Right atrium auricular region (tissue), 2 donors: ENCODE data around the gene FDPS. TPM values are rescaled to one million over a fixed set of nuclear protein-coding genes. Genes with fewer than 3 reads are reported as not detected.

Experiments
- DNase-seq: peaks from one replicate; pipeline ENCODE4 v3.0.0-alpha.2; 2019; ENCODE audit warnings: low spot score
- H3K27ac ChIP-seq, 2 donors: fragments of 200-600 bp; sonication (generic); 1 replicate in 1 of 2; 2 replicates in 1 of 2; pipeline ENCODE4 v1.5.1; 2016 to 2019
- H3K27me3 ChIP-seq, 2 donors: fragments of 200-600 bp; sonication (generic); one replicate each; pipeline versions ENCODE4 v1.5.1 to v1.6.0; 2017 to 2019
- H3K36me3 ChIP-seq: fragments of 200-600 bp; sonication (generic); one replicate; pipeline ENCODE4 v1.5.1; 2016
- H3K4me1 ChIP-seq, 2 donors: fragments of 200-600 bp; sonication (generic); one replicate each; pipeline versions ENCODE4 v1.5.1 to v1.6.0; 2017 to 2019
- H3K4me3 ChIP-seq, 2 donors: fragments of 200-600 bp; sonication (generic); 1 replicate in 1 of 2; 2 replicates in 1 of 2; pipeline ENCODE4 v1.5.1; 2017 to 2019; ENCODE audit warnings: mild to moderate bottlenecking in 1 of 2, moderate library complexity in 1 of 2
- H3K9me3 ChIP-seq, 2 donors: fragments of 200-600 bp; sonication (generic); one replicate each; pipeline ENCODE4 v1.5.1; 2019
- total RNA-seq, 2 donors: library from RNA; depleted of rRNA; stranded (reverse); fragments of >200 nt; gene quantifications; one replicate each; pipeline ENCODE4 v1.1.0, GENCODE V29; 2016
- TF ChIP-seq, protein P1 (sequence below), 2 donors: fragments of 200-600 bp; sonication (generic); IDR thresholded peaks; one replicate each; pipeline ENCODE4 v1.5.1; 2019; ENCODE audit warnings: antibody characterized with exemption in 2 of 2

The FDPS gene
- total RNA-seq, 2 donors from 2014 or later, result 65.3 to 73.1 TPM

DNA sequence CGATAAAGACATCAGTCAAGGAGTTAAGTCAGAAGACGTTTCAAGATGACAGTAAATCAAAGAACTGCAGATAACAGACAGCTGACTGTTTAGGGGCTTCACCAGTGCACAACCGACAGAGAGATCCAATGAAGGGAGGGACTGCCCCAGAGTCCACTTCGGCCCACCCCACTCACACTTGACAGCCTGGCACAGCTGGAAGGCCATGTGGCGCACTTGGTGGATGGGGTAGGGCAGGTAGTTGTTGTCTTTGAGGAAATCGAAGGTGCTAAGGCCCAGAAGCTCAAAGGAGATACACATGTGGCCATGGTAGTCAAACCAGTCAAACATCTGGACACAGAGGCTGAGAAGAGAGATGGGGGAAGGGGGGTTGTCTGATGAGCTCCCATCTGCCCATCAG lies 42.1 kb upstream of the FDPS start:
- Histone ChIP-seq H3K27ac (no peak overlapping the region), H3K36me3 (peaks cover 81% of the 10 kb centered on the region), H3K4me1 (peaks cover 0 to 25% of the 10 kb centered on the region in 2 donors), H3K4me3 (no peak overlapping the region), H3K27me3 (no peaks in the 10 kb centered on the region), H3K9me3 (no peaks in the 10 kb centered on the region)
- TF ChIP-seq, protein P1, sequence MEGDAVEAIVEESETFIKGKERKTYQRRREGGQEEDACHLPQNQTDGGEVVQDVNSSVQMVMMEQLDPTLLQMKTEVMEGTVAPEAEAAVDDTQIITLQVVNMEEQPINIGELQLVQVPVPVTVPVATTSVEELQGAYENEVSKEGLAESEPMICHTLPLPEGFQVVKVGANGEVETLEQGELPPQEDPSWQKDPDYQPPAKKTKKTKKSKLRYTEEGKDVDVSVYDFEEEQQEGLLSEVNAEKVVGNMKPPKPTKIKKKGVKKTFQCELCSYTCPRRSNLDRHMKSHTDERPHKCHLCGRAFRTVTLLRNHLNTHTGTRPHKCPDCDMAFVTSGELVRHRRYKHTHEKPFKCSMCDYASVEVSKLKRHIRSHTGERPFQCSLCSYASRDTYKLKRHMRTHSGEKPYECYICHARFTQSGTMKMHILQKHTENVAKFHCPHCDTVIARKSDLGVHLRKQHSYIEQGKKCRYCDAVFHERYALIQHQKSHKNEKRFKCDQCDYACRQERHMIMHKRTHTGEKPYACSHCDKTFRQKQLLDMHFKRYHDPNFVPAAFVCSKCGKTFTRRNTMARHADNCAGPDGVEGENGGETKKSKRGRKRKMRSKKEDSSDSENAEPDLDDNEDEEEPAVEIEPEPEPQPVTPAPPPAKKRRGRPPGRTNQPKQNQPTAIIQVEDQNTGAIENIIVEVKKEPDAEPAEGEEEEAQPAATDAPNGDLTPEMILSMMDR (IDR thresholded peaks at IDR 0.05), result no peak
- no peak for DNase-seq

DNA sequence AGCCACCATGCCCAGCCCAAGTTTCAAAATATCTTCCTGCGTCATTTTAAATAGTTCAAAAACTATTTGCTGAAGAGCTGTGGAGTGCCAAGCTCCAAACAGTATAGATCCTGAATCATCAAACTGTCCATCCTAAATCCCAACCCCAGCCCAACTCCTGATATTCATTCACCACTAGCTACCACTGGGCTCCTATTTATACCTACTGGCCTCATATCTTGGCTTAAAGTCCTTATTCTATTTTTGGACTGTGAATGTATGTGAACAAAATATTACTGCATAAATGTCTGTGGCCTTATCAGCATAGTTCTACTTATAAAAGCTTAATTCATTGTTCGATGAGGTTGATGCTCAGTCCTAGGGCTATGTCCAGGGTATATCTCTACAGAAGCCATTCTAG lies 41.3 kb upstream of the FDPS start:
- H3K27me3 ChIP-seq, result no peaks in the 10 kb centered on the region
- TF ChIP-seq, protein P1 (IDR thresholded peaks at IDR 0.05), result no peak
- peak overlapping the region in 1 of 2 donors; percentile 30 for H3K27ac ChIP-seq
- no peaks in the 10 kb centered on the region for H3K9me3 ChIP-seq
- H3K4me3 ChIP-seq, result no peak overlapping the region
- peaks cover 81% of the 10 kb centered on the region for H3K36me3 ChIP-seq
- H3K4me1 ChIP-seq, result peaks cover 0 to 30% of the 10 kb centered on the region in 2 donors
- no peak for DNase-seq

DNA sequence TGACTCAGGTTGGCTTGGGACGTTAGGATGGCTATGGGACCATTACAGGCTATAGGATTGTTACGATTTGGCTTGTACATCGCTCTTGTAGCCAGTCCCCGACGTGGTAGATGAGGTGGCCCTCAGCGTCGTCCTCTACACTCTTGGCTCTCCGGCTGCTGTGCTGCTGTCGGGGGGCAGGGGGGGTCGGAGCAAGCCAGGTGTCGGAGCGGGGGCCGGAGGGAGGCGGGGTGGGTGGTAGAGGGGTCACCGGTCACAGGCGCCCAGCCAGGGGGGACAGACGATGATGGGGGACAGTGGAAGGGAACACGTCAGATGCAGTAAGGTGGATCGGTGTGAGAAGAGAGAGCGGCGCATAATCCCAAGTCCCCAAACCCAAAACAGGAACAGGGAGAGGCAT lies 40.0 kb upstream of the FDPS start:
- no peak for DNase-seq
- no peaks in the 10 kb centered on the region for H3K27me3 ChIP-seq
- H3K27ac ChIP-seq, result no peak overlapping the region
- peaks cover 0 to 30% of the 10 kb centered on the region in 2 donors for H3K4me1 ChIP-seq
- peaks cover 74% of the 10 kb centered on the region for H3K36me3 ChIP-seq
- TF ChIP-seq, protein P1 (IDR thresholded peaks at IDR 0.05), result no peak
- no peak overlapping the region for H3K4me3 ChIP-seq
- no peaks in the 10 kb centered on the region for H3K9me3 ChIP-seq

DNA sequence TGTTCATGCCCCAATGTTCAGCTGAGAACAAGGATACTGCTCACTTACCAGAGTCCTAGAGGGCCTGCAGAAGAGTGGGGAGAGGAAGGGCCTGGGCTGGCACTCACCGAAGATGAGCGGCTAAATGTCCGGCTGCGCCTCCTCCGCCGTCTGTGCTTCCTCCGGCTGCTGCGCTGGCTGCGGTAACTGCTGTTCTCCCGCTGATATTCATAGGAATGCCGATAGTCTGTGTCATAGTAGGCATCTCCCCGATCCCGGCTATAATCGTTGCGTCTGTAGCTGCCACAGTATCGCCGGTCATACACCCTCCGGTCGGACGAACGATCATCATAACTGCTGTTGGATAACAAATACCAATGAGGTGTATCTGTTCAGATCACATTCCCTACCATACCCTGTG lies 39.3 kb upstream of the FDPS start:
- Histone ChIP-seq H3K36me3 (peaks cover 67% of the 10 kb centered on the region), H3K27me3 (no peaks in the 10 kb centered on the region), H3K4me3 (no peak overlapping the region), H3K9me3 (no peaks in the 10 kb centered on the region), H3K4me1 (peaks cover 0 to 34% of the 10 kb centered on the region in 2 donors), H3K27ac (no peak overlapping the region)
- TF ChIP-seq, protein P1 (IDR thresholded peaks at IDR 0.05), result no peak
- no peak for DNase-seq

DNA sequence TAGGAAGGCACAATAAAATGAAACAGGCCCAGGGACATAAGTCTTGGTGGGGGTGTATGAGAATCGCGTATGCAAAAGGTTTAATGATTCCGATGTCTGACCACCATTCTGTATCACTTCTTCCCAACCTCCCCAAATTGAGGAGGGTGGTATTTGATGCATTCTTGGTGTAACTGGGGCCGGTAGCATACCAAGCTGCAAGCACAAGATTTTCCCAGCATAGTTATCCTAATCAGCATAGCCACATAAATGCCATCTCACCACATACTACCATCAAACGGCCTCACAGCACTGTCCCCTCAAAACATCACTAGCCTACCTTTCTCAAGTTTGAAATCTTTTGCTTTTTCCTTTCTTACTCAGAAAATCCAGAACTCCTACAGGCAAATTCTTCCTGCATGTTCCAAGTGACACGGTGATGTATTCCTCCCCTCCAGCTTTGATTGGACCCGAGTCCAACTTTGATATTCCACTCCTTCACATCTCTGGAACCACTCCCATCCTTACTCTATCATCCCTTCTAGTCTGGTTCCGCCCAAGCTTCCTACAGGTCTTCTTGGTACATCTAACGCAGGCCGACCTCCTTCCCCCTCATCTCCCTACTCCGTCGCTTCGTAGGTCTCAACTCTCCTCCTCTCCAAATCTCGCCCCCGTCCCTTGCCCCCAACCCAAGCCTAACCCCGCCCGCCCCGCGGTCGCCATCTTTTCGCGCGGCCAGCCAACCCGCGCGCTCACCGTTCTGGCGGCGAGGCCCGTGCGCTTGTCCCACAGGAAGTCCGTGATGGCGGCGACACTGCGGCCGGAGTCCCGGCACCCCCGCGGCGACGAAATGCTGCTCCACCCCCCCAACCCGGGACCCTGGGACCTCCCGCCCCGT lies 36.0 kb upstream of the FDPS start:
- no peak for DNase-seq
- Histone ChIP-seq H3K4me3 (peak overlapping the region; percentile 77 to 94), H3K27ac (peak overlapping the region; percentile 96 to 99), H3K27me3 (no peaks in the 10 kb centered on the region), H3K4me1 (peaks cover 0 to 36% of the 10 kb centered on the region in 2 donors), H3K9me3 (no peaks in the 10 kb centered on the region), H3K36me3 (peaks cover 33% of the 10 kb centered on the region)
- TF ChIP-seq, protein P1 (IDR thresholded peaks at IDR 0.05), result no peak
